ENCODE results near the gene IL17A.

Gene IL17A

DNA sequence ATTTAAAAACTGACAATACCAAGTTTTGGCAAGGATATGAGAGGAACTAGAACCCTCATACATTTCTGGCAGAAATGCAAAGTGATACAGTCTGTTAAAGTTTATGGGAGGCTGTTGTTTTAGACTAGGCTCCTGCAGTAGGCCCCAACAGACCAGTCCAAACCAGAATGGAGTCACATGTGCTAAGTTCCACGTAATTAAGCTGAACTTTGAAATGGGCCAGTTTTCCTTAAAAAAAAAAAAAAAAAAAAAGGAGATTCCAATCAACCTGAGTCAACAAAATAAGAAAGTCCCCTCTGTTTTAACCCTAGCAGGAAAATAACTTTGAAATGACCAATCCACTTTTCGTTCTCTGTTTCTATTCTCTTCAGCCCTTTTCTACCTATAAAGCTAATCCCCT is 31.6 kb downstream of the IL17A start:
- DNase-seq: no peak

DNA sequence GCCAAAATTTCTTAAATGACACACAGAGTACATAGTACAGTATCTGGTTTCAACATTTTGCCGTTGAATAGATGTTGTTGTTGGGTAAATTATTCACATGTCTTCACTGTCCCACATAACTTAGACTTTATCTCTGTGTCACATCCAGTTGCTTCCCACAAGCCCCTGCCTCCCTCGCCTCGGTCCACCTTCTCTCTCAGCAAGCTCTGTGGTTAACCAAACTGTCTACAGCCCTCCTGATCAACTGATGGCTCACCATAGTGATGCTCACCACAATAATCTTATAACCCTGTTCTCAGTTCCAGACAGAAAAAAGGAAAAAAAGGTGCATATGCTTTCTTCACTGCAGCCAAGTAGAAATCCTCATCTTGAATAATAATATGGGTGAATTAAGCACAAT is 35.1 kb downstream of the IL17A start:
- DNase-seq: no peak

GRCh38 chr6:52227495-52227894 is 41.3 kb downstream of the IL17A start:
- DNase-seq: no peak

DNA sequence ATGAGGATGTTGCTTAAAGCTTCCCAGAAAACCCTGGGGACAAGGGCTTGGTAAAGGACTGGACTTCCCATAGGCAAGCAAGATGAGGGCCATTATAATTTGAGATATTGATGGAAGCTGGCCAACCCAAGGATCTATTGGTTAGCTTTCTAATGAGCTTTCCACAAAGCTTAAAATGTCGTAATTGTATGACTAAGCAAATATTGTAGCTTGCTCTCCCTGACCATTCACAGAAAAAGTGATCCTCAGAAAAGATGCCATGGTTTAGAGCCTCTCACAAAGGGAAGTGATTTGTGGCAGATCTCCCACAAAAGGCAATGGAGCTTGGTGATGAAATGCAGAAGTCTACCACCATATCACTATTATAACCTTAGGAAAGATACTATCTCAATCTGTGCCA is 44.5 kb downstream of the IL17A start:
- no peak for DNase-seq

DNA sequence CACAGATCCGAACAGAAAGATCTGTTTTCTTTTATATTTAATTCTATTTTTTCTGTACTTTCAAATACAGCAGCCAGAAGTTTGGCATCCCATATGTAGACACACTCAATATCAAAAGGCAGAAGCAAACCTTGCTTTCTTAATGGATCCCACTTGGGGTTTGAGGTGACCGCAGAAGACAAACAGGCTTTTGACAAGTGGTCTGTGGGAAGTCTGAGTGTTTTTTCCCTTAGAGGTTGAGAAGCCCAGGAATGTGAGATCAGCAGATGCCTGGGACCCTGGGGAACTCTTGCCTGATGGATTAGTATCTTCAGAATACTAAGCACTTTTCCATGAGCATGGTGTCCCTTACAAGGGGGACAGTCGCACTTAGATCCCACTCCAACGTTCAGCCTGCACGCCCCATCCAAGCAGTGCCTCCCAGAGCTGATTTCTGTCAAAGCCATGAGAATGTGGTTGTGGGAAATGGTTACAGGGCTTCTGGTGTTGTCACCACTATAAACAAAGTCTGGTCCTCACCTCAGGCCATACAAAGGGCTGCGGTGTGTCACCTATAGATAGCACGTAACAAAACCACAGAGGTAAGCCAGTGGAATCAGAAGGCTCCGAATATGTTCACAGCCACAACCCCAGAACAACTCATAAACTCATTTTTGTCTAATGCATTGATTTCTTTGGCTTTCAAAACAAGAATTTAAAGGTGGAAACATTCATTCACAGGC is 45.4 kb downstream of the IL17A start:
- DNase-seq: no peak

- DNase-seq: no peak
Observed at GRCh38 chr6:52233005-52233404, 46.8 kb downstream of the IL17A start.

- DNase-seq: peak; percentile 14 to 20
Observed at GRCh38 chr6:52233975-52234823, 48.0 kb downstream of the IL17A start.
